Transverse colon (tissue), 4 donors: ENCODE data around the gene TRIM6. TPM values are rescaled to one million over a fixed set of nuclear protein-coding genes. Genes with fewer than 3 reads are reported as not detected.

Experiments used
- DNase-seq: peaks from one replicate; pipeline ENCODE4 v3.0.0-alpha.2; 2019
- H3K27ac ChIP-seq, 4 donors: fragments of 200-600 bp; sonication (generic); 2 replicates each; pipeline ENCODE4 v1.5.1; 2016 to 2018; ENCODE audit warnings: inconsistent platforms in 4 of 4
- H3K27me3 ChIP-seq: fragments of 200-600 bp; sonication (generic); 2 replicates; pipeline ENCODE4 v1.5.1; 2017; ENCODE audit warnings: inconsistent platforms
- H3K36me3 ChIP-seq, 4 donors: fragments of 200-600 bp; sonication (generic); 2 replicates each; pipeline ENCODE4 v1.5.1; 2017 to 2019; ENCODE audit warnings: inconsistent platforms in 4 of 4
- H3K4me1 ChIP-seq, 4 donors: fragments of 200-600 bp; sonication (generic); 2 replicates each; pipeline ENCODE4 v1.5.1; 2017 to 2020; ENCODE audit warnings: inconsistent platforms in 4 of 4
- H3K4me3 ChIP-seq, 4 donors: fragments of 200-600 bp; sonication (generic); 1 replicate in 1 of 4; 2 replicates in 3 of 4; pipeline versions ENCODE4 v1.5.1 to v1.6.1; 2017 to 2019; ENCODE audit warnings: inconsistent platforms in 4 of 4
- H3K9me3 ChIP-seq, 2 donors: fragments of 200-600 bp; sonication (generic); 2 replicates each; pipeline ENCODE4 v1.5.1; 2017 to 2019; ENCODE audit warnings: inconsistent platforms in 2 of 2
- EP300 ChIP-seq: sonication (generic); formaldehyde crosslinking; IDR thresholded peaks from one replicate; pipeline ENCODE4 v1.6.1; 2017; ENCODE audit warnings: antibody characterized with exemption, low read depth
- POLR2A ChIP-seq: fragments of 450-650 bp; IDR thresholded peaks from one replicate; pipeline ENCODE4 v1.6.1; 2016; ENCODE audit warnings: antibody characterized with exemption, mild to moderate bottlenecking, moderate library complexity
- POLR2AphosphoS5 ChIP-seq, 3 donors: sonication (generic); formaldehyde crosslinking; IDR thresholded peaks; one replicate each; pipeline ENCODE4 v1.6.1; 2016; ENCODE audit warnings: antibody characterized with exemption in 3 of 3
- WGBS, 2 donors: methylation state at CpG; one replicate each; pipeline ENCODE4 v1.1.5; 2018; ENCODE audit warnings: low coverage in 1 of 2; 5-methylcytosine and 5-hydroxymethylcytosine counted together
- in situ Hi-C, 4 donors: fragments of 200-750 bp; cut with MboI; loops; one replicate each; pipeline versions ENCODE4 v1.15.0 to v1.15.1; 2017; ENCODE audit warnings: low sequenced_read_pairs in 3 of 4, low pct_ligation_motif_present in 1 of 4, low pct_unique_long_range_greater_than_20kb in 1 of 4
- intact Hi-C: fragments of 100-400 bp; cut with DNase I; formaldehyde crosslinking; loops from one replicate; pipeline ENCODE4 v1.15.1; 2023; ENCODE audit warnings: low total_unique reads
- total RNA-seq, 4 donors: library from RNA; depleted of rRNA; stranded (reverse); fragments of >200 nt; gene quantifications; one replicate each; pipeline ENCODE4 v1.1.0, GENCODE V29; 2016
- TF ChIP-seq, protein P1 (sequence below), 5 experiments: fragments of 200-600 bp in 3 of 5; fragments of 450-650 bp in 2 of 5; sonication (generic) in 3 of 5; IDR thresholded peaks; 1 replicate in 2 of 5; 2 replicates in 3 of 5; pipeline ENCODE4 v1.5.1; 2016 to 2017; ENCODE audit warnings: antibody characterized with exemption in 5 of 5, inconsistent platforms in 3 of 5, mild to moderate bottlenecking in 2 of 5, moderate library complexity in 1 of 5

The TRIM6 gene
- total RNA-seq, 4 donors from 2014 or later = 0.79 to 1.4 TPM; not detected in 2

DNA sequence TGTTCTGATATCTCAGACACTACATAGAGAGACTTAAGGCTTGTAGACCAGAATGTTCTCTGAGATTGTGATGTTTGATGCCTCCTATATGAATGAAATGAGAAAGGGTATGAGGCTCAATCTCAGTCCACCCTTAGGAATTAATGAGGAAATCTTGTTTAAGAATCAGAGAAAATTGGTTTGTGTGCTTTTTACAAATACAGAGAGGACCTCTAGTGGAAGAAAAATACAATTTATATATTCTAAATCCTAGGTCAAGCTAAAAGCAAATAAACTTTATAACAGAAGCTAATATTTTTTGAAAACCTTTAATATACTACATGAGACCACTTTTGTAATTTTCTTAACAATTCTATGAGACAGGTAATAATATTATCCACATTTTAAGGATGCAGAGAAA, 43.1 kb upstream of the TRIM6 start:
- Histone ChIP-seq H3K9me3 (no peaks in the 10 kb centered on the region), H3K27me3 (no peaks in the 10 kb centered on the region), H3K4me3 (no peak overlapping the region), H3K36me3 (no peaks in the 10 kb centered on the region), H3K4me1 (no peaks in the 10 kb centered on the region), H3K27ac (no peak overlapping the region)
- DNase-seq = no peak
- TF ChIP-seq, protein P1, sequence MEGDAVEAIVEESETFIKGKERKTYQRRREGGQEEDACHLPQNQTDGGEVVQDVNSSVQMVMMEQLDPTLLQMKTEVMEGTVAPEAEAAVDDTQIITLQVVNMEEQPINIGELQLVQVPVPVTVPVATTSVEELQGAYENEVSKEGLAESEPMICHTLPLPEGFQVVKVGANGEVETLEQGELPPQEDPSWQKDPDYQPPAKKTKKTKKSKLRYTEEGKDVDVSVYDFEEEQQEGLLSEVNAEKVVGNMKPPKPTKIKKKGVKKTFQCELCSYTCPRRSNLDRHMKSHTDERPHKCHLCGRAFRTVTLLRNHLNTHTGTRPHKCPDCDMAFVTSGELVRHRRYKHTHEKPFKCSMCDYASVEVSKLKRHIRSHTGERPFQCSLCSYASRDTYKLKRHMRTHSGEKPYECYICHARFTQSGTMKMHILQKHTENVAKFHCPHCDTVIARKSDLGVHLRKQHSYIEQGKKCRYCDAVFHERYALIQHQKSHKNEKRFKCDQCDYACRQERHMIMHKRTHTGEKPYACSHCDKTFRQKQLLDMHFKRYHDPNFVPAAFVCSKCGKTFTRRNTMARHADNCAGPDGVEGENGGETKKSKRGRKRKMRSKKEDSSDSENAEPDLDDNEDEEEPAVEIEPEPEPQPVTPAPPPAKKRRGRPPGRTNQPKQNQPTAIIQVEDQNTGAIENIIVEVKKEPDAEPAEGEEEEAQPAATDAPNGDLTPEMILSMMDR (IDR thresholded peaks at IDR 0.05) = no peak
- no peak for TF ChIP-seq POLR2AphosphoS5 (IDR thresholded peaks at IDR 0.05)
- TF ChIP-seq EP300 = no peak
- TF ChIP-seq POLR2A = no peak
- in situ Hi-C loops (no loop called here), intact Hi-C loops (no loop called here)

DNA sequence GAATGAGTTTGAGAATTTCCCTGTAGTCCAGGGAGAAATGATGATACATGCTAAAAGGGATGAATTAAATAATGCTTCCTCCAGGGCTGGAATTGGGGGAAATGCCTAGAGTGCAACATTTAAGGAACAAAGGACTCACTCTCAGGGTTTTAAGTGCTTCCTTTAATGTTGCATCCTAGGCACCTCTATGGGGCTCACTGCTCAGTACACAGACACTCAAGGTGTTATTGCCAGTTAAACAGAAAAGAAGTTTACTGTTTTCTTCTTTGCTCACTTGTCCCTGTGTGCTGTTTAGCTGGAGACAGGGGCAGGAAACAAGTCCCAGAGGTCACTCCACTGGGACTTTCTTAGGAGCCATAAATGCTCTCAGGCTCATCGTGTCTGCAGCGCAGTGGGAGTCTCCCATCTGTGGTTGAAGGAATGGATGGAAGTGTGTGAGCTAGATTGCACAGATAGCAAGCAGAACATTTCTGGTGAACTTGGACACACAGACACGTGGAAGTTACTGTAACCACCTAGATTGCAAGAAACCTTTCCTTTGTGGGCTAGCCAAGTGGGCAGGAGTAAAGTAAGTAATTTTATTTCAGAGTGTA, 39.7 kb upstream of the TRIM6 start:
- H3K27ac ChIP-seq = no peak overlapping the region
- 34 to 58% methylated on average over 3 of the region's 3 CpGs for WGBS, 2 donors
- in situ Hi-C loops = no loop called here

DNA sequence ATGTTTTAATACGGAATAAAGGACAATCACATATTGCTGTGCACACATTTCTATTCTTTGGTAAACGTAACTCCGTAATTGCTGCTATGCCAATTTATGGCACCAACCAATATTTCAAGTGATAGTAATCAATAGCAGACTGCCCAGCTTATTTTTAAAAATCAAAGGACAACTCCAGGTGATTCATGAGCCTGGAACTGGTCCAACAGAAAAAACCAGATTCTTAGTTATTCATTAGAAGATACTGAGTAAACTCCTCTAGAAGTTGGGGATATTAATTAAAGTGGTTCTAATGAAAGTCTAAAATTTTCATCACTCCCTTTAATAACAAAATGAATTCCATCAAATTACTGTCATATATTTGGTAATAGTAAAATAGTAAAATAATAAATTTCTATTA, 38.7 kb upstream of the TRIM6 start:
- Histone ChIP-seq H3K27ac (no peak overlapping the region), H3K36me3 (no peaks in the 10 kb centered on the region), H3K4me3 (no peak overlapping the region), H3K4me1 (no peaks in the 10 kb centered on the region), H3K9me3 (no peaks in the 10 kb centered on the region), H3K27me3 (no peaks in the 10 kb centered on the region)
- in situ Hi-C loops (no loop called here), intact Hi-C loops (no loop called here)
- TF ChIP-seq POLR2A (no peak), POLR2AphosphoS5 (IDR thresholded peaks at IDR 0.05) (no peak), EP300 (no peak)
- TF ChIP-seq, protein P1 (IDR thresholded peaks at IDR 0.05) = no peak
- DNase-seq = no peak
- WGBS, 2 donors = 58 to 85% methylated on average over 3 of the region's 3 CpGs

More for the DNA sequence above, 39.7 kb upstream of the TRIM6 start:
- intact Hi-C loops = no loop called here
- H3K36me3 ChIP-seq = no peaks in the 10 kb centered on the region
- H3K4me1 ChIP-seq = no peaks in the 10 kb centered on the region
- H3K4me3 ChIP-seq = no peak overlapping the region
- TF ChIP-seq, protein P1 (IDR thresholded peaks at IDR 0.05) = no peak
- no peaks in the 10 kb centered on the region for H3K27me3 ChIP-seq
- no peak for DNase-seq
- no peaks in the 10 kb centered on the region for H3K9me3 ChIP-seq

DNA sequence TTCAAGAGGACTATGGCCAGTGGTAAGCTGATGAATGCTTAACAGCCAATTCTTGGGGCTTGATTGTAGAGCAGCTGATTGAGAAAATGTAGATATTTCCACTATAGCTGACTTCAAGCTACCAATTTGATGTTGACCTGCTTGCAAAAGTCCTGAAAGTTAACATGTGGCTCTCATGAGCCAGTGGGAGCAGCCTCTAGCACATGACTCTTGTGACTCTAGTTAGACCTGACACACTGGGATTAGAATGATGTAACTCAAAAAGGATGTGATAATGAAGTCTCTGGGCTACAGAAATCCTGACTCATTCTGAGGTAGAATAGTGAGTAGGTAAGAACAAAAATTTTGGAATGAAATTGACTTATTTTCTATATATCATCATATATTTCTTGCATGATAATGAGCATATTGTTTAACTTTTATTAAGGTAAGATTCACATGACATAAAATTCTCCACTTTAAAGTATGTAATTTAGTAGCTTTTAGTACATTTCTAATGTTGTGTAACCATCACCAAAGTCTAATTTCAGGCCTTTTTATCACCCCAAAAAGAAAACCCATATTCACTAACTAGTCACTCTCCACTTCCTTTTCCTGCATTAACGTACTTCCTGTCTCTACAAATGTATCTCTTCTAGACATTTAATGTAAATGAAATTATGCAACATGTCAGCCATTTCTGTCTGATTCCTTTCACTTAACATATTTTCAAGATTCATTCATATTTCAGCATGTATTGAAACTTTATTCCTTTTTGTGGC, 32.0 kb upstream of the TRIM6 start:
- in situ Hi-C loops (no loop called here), intact Hi-C loops (no loop called here)
- Histone ChIP-seq H3K4me1 (no peaks in the 10 kb centered on the region), H3K36me3 (no peaks in the 10 kb centered on the region), H3K27me3 (no peaks in the 10 kb centered on the region), H3K27ac (no peak overlapping the region), H3K4me3 (no peak overlapping the region), H3K9me3 (no peaks in the 10 kb centered on the region)
- DNase-seq = no peak
- 57 to 65% methylated on average over 1 of the region's 1 CpG for WGBS, 2 donors
- TF ChIP-seq, protein P1 (IDR thresholded peaks at IDR 0.05) = no peak
- no peak for TF ChIP-seq POLR2A
- TF ChIP-seq EP300 = no peak
- TF ChIP-seq POLR2AphosphoS5 (IDR thresholded peaks at IDR 0.05) = no peak
